Kidney glomerular epithelial cell (primary cell): ENCODE measurements around the gene GOLGA8B.
"Not testable (repeated sequence)": the region's sequence is repeated elsewhere in the genome, so short reads cannot be mapped to it uniquely, and the experiment has no call there.

Source experiments
- DNase-seq: peaks from one replicate; lab custom pipeline; 2025; lab: John Stamatoyannopoulos, UW

Gene GOLGA8B

GRCh38 chr15:34594361-34594760 is 10.9 kb upstream of the GOLGA8B start:
- DNase-seq = no peak

DNA sequence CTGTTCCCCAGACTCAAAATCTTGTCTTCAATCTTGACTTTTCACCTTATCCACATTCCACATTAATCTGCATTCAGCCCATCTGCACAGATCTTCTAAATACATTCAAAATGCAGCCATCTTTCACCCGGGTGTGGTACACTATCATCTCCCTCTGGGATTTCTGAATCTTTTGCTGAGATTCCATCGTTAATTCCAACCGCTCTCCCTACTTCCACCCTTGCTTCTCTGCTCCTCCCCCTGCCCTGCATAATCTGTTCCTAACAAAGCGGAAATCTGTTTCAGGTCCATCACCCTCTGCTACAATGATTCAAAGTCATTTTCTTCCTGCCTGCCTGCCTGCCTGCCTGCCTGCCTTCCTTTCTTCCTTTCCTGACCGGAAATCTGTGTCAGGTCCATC is 7.9 kb upstream of the GOLGA8B start:
- DNase-seq = no peak

DNA sequence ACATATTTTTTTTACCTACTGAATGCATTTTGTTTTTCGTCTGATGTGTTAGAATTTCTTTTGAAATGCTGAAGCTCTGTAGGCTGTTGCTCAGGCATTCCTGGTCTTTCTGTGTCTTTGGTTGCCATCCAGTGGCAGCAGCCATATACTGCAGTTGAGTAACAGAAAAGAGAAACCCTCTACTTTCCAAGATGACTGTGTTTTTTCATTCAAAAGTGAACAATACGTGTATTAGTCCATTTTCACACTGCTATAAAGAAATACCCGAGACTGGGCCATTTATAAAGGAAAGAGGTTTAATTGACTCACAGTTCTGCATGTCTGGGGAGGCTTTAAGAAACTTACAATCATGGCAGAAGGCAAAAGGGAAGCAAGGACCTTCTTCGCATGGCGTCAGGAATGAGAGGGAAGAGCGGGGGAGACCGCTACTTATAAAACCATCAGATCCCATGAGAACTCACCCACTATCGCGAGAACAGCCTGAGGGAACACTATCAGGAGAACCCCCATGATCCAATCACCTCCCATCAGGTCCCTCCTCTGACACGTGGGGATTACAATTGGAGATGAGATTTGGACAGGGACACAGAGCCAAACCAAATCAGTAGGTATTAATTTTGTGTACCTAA is 4.7 kb upstream of the GOLGA8B start:
- DNase-seq = peak; percentile 85

GRCh38 chr15:34585966-34586365 is 2.5 kb upstream of the GOLGA8B start:
- DNase-seq = not testable (repeated sequence)

DNA sequence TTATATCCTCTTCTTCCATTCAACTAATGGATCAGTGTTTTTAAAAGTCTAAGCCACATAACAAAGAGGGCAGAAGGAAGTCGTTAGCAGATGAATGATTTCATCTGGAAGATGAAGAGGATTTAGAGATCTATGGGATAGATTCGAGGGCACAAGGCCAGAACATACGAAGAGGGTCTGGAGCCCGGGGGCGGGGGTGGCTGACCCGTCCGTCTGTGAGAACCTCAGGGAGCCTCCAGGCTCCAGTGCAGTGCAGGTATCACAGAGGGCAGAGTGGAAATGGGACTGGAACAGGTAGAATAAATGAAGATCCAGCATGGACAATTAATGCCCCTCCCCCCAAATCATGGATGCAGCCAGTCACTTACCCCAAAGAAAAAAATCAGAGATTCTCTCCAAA is 1.5 kb upstream of the GOLGA8B start:
- no peak for DNase-seq

DNA sequence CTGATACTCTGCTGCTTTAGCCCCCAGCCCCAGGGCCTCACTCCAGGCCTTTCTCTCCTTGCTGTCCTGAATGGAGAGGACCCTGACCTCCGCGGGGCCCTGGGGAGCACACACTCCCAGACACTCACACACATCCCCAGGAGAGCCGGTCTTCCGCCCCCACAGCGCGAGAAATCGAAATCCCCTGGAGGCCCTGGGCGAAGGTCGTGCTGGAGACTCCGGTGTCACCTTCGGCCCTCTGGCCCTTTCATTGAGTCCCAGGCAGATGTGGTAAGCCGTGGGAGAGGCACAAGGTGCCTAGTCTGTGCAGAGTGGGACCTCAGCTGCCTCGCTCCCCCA is 848 bp upstream of the GOLGA8B start:
- no peak for DNase-seq

DNA sequence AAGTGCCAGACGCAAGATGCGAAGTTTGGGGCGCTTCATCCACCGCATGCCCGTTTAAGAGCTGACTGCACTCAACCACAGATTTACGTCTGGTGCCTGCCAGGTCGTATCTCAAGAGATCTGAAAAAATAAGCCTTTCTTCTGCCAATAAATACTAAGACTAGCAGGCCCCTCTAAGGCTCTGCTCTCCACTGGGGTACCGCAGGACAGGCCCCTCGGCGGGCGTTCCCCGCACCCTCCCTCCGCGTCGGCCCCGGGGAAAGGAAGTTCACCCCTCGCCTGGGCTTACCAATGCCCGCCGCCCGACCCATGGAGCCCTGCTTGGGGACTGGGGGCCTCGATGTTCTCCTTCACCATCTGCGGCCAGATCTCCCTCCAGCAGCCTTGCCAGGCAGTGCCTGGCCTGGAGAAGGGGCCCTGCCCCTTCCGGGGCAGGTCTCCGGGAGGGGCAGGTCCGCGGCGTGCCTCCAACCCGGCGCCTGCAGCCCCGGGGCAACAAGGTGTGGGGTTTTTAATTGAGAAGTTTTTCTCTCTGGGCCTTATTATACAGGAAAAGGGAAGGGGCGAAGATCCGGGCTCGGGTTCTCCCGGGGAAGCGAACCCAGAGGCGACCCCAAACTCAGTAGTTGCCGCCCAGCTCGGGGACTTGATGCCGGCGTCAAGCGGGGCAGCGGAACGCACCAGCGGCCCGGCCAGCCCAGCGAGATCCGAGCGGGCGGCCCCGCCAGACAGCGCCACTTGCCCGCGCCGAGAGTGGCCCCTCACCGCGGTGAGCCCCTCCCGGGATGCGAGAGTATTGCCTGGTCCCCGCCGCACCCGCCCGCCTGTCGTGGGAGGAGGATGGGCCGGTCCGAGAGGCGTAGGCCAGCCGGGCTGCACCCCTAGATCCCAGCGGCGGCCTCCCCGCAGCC is 735 bp downstream of the GOLGA8B start:
- peak; percentile 5 for DNase-seq

GRCh38 chr15:34581687-34582460 is 1.6 kb downstream of the GOLGA8B start:
- not testable (repeated sequence) for DNase-seq

DNA sequence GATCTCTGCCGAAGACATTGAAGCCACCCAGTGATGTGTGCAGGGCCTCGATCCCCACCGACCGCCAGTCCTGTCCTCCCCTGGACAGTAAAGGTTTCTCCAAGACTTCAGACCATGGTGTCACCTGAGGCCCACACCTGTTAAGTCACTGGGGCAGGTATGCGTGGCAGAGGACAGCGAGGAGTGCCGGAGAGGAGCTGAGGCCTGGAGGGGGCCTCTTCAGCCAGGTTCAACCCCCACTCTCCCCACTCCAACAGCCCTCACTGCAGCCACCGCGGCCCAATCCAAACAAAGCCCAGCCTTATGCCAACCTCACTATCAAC is 2.4 kb downstream of the GOLGA8B start:
- no peak for DNase-seq

GRCh38 chr15:34580251-34581042 is 3.0 kb downstream of the GOLGA8B start:
- not testable (repeated sequence) for DNase-seq

DNA sequence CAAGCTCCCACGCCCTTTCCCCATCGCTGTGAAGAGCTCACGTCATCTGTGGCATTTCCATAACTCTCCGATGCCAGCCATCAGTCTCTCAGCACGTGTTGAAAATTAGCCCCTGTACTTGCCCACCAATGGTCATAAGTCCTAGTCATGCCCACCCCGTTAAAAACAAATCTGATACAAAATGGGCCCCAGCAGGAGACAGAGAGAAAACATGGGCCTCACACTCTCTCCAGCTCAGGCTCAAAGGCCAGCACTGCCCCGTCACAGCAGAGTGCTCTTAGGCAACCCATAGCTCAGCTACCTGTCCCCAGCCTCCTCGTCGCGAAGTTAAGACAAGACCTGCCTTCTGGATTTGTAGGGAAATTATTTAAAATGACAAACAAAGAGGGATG is 5.2 kb downstream of the GOLGA8B start:
- DNase-seq = no peak

DNA sequence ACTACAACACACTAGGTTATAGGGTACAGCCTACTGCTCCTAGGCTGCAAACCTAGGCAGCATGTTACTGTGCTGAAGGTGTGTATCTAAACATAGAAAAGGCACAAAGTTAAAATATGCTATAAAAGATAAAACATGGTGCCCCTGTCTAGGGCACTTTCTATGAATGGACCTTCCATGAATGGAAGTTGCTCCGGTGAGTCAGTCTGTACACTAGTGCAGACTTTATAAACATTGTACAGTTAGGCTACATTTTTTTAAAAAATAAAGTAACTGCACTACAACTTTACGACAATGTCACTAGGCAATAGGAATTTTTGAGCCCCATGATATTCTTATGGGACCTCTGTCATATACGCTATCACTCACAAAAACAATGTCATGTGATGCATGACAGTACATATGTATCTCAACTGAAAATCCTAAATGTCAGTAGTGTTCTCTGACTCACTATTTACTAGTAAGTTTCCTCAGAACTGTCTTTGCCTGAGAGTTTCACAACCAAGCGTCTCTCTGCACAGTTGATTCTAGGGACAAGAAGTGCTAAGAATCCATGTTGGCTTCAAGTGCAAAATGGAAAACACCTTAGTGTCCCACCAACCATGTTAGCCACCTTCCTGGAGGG is 5.7 kb downstream of the GOLGA8B start:
- DNase-seq = not testable (repeated sequence)

DNA sequence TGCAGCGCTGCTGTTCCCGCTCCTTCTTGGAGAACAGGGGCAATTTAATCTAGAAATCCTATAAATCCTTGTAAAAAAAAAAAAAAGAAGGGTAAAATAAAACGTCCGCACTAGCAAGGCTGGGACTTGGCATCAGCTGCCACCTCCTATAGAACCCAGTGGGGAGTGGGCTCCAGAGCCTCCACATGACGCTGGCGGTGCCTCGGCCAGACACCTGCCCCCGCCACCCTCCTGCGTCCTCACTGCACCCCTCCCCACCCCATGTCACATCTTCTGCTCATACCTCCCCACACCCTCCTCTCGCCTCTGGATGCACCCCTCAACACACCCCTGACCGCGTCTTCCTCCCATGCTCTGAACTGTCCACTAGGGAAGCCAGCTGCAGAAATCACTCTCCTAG is 8.4 kb downstream of the GOLGA8B start:
- DNase-seq = not testable (repeated sequence)

- DNase-seq = not testable (repeated sequence)
Observed at GRCh38 chr15:34572921-34573320, 10.5 kb downstream of the GOLGA8B start.

DNA sequence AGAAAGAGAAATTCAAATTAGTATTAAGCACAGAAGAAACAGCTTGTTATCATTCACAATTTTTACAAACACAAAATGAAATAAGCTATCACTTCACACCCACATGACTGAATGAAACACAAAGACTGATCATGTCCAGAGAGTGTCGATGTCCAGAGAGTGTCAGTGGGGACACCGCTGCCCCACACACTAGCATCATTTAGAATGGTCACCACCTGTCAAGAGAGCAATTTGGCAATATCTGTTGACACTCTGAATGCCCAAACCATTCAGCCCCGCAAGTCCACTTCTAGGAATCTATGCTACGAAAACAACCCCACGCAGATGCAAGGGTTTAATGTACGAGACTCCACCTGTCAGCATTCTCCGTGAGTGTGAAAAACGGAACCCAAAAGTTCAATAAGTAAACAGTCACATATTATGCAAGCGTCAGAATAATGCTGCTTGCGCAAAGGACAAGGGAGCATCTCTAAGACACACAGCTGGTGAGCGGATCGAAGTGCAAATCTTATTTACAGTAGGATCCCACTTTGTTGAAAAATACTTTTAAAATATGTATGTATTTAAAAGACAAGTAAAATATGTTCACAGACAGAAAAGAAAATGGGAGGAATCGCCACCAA is 11.3 kb downstream of the GOLGA8B start:
- not testable (repeated sequence) for DNase-seq

- not testable (repeated sequence) for DNase-seq
Observed at GRCh38 chr15:34569670-34570396, 13.6 kb downstream of the GOLGA8B start.

DNA sequence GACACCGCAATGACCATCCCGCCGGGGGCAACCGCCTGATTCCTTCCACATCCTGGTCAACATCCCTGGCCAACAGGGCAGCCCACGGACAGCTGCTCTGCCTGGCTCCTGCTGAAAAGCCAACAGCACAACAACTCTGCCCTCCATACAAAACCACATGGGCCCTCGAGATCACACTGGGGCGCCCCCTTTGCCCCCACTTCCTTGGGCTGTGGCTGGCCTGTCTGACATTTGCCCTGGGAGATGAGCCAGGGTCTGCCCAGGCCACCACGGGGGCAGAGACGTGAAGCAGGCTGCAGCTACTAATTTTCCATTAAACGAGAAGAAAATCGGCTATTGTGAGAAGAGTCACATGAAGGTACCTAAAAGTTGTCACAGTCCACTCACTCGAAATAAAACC is 16.3 kb downstream of the GOLGA8B start:
- DNase-seq = not testable (repeated sequence)

DNA sequence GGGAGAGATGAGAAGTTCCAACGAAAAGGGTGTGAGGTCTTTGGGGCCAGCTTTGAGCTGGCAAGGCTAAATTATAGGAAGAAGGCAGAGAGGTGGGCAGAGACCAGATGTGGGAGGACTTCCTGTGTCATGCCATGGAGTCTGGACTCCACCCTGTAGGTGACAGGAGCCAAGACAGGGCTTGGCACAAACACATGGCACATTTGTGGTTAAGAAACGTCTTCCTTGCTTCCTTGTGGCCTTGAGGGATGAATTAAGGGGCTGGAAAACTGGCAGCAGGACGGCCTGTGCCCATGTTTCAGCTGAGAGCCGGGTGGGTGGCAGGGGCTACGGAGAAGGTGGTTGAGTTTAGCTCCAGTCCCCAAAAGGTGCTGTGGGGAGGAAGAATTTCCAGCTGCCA is 18.7 kb downstream of the GOLGA8B start:
- not testable (repeated sequence) for DNase-seq

GRCh38 chr15:34560814-34561213 is 22.6 kb downstream of the GOLGA8B start:
- not testable (repeated sequence) for DNase-seq

GRCh38 chr15:34559764-34560163 is 23.7 kb downstream of the GOLGA8B start:
- not testable (repeated sequence) for DNase-seq
